ENCODE results near the gene TBC1D7. TPM values are rescaled to one million over a fixed set of nuclear protein-coding genes. Genes with fewer than 3 reads are reported as not detected.
A peak's percentile ranks its signal among the peaks of the same experiment; 100 is the strongest.

The TBC1D7 gene
- polyA plus RNA-seq, 10 donors: 17.0 to 26.1 (median 20.4) TPM

GRCh38 chr6:13273202-13273930 lies 55.0 kb downstream of the TBC1D7 start:
- DNase-seq: no peak

- DNase-seq: no peak
Measured at GRCh38 chr6:13272131-13273046, 55.9 kb downstream of the TBC1D7 start.

GRCh38 chr6:13268913-13269518 lies 59.3 kb downstream of the TBC1D7 start:
- peak in 1 of 3 donors; percentile 25 for DNase-seq

- DNase-seq: no peak
Measured at GRCh38 chr6:13267142-13267651, 61.1 kb downstream of the TBC1D7 start.

- DNase-seq: no peak
Measured at GRCh38 chr6:13263669-13264068, 64.7 kb downstream of the TBC1D7 start.

- no peak for DNase-seq
Measured at GRCh38 chr6:13262302-13263230, 65.8 kb downstream of the TBC1D7 start.

GRCh38 chr6:13261464-13261994 lies 66.8 kb downstream of the TBC1D7 start:
- no peak for DNase-seq

GRCh38 chr6:13260831-13261230 lies 67.5 kb downstream of the TBC1D7 start:
- DNase-seq: no peak

GRCh38 chr6:13260101-13260598 lies 68.2 kb downstream of the TBC1D7 start:
- no peak for DNase-seq

GRCh38 chr6:13259393-13259792 lies 68.9 kb downstream of the TBC1D7 start:
- no peak for DNase-seq

GRCh38 chr6:13256266-13257001 lies 71.9 kb downstream of the TBC1D7 start:
- DNase-seq: peak; percentile 37 to 78 (median 47)

Other genes with a start within 250 kb of the TBC1D7 start
- 1 to 10 TPM; 2.1 to 7.5 (median 3.5) TPM for gene GFOD1, start 159.1 kb upstream of the TBC1D7 start, polyA plus RNA-seq (ENCODE audit: insufficient read length in 10 of 10)
- 10 to 100 TPM in 3 of 10 donors, 1 to 10 TPM in 7; 6.9 to 13.0 (median 9.7) TPM for gene SIRT5, start 246.1 kb upstream of the TBC1D7 start, polyA plus RNA-seq (ENCODE audit: insufficient read length in 10 of 10)